Parathyroid adenoma (tissue), 2 donors: ENCODE measurements around the gene MSTO1.
"Not testable (repeated sequence)": the region's sequence is repeated elsewhere in the genome, so short reads cannot be mapped to it uniquely, and the experiment has no call there.

Experiments
- H2AFZ ChIP-seq: fragments of 300-600 bp; sonication (generic); one replicate; pipeline ENCODE4 v1.7.0; 2017; ENCODE audit warnings: antibody characterized with exemption, mild to moderate bottlenecking
- H3K27ac ChIP-seq: fragments of 300-600 bp; sonication (generic); one replicate; pipeline ENCODE4 v1.7.0; 2017
- H3K27me3 ChIP-seq: fragments of 300-600 bp; sonication (generic); one replicate; pipeline ENCODE4 v1.7.0; 2017; ENCODE audit warnings: low read length; ENCODE audit not compliant: control insufficient read depth, insufficient read depth
- H3K36me3 ChIP-seq: fragments of 300-600 bp; sonication (generic); one replicate; pipeline ENCODE4 v1.7.0; 2017; ENCODE audit warnings: low read length; ENCODE audit not compliant: control insufficient read depth, insufficient read depth
- H3K4me1 ChIP-seq: fragments of 300-600 bp; sonication (generic); one replicate; pipeline ENCODE4 v1.7.0; 2017; ENCODE audit warnings: control low read depth
- H3K4me2 ChIP-seq: fragments of 300-600 bp; sonication (generic); one replicate; pipeline ENCODE4 v1.7.0; 2017; ENCODE audit warnings: low read length
- H3K4me3 ChIP-seq: fragments of 300-600 bp; sonication (generic); one replicate; pipeline ENCODE4 v1.7.0; 2017; ENCODE audit warnings: low read depth, low read length
- H3K79me2 ChIP-seq: fragments of 300-600 bp; sonication (generic); one replicate; pipeline ENCODE4 v1.7.0; 2017; ENCODE audit warnings: control low read depth
- H3K9ac ChIP-seq: fragments of 300-600 bp; sonication (generic); one replicate; pipeline ENCODE4 v1.7.0; 2017; ENCODE audit warnings: mild to moderate bottlenecking
- H3K9me3 ChIP-seq: fragments of 300-600 bp; sonication (generic); one replicate; pipeline ENCODE4 v1.7.0; 2017; ENCODE audit warnings: low read length; ENCODE audit not compliant: control insufficient read depth
- TF ChIP-seq, protein P1 (sequence below): fragments of 300-600 bp; sonication (generic); IDR thresholded peaks from one replicate; pipeline ENCODE4 v1.7.0; 2017; ENCODE audit warnings: antibody characterized with exemption, mild to moderate bottlenecking
- donor health status: primary hyperparathyroidism.

Gene MSTO1

DNA sequence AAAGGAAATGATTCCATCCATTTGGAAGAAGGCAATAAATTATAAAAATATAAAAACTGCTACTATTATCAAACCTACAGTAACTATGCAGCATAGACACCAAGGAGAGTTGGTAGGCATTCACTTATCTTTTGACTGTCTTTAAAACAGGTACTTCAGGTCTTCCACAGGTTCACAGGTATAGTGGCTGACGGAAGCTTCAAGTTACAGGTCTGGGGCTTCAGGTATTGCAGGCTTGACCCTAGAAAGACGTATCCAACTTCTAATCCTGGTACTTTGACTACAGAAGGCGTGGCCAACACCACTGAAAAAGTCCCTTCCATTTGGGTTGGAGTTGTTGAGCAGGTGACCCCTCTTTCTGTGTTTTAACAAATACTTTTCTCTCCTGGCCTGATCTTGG is 42.9 kb downstream of the MSTO1 start:
- Histone ChIP-seq H3K4me2 (no peak overlapping the region), H3K4me1 (peaks cover 5% of the 10 kb centered on the region), H3K79me2 (no peaks in the 10 kb centered on the region), H3K27ac (no peak overlapping the region), H2AFZ (no peak overlapping the region), H3K27me3 (no peaks in the 10 kb centered on the region), H3K9ac (no peak overlapping the region), H3K36me3 (no peaks in the 10 kb centered on the region), H3K4me3 (no peak overlapping the region), H3K9me3 (no peaks in the 10 kb centered on the region)
- TF ChIP-seq, protein P1, sequence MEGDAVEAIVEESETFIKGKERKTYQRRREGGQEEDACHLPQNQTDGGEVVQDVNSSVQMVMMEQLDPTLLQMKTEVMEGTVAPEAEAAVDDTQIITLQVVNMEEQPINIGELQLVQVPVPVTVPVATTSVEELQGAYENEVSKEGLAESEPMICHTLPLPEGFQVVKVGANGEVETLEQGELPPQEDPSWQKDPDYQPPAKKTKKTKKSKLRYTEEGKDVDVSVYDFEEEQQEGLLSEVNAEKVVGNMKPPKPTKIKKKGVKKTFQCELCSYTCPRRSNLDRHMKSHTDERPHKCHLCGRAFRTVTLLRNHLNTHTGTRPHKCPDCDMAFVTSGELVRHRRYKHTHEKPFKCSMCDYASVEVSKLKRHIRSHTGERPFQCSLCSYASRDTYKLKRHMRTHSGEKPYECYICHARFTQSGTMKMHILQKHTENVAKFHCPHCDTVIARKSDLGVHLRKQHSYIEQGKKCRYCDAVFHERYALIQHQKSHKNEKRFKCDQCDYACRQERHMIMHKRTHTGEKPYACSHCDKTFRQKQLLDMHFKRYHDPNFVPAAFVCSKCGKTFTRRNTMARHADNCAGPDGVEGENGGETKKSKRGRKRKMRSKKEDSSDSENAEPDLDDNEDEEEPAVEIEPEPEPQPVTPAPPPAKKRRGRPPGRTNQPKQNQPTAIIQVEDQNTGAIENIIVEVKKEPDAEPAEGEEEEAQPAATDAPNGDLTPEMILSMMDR, result no peak

DNA sequence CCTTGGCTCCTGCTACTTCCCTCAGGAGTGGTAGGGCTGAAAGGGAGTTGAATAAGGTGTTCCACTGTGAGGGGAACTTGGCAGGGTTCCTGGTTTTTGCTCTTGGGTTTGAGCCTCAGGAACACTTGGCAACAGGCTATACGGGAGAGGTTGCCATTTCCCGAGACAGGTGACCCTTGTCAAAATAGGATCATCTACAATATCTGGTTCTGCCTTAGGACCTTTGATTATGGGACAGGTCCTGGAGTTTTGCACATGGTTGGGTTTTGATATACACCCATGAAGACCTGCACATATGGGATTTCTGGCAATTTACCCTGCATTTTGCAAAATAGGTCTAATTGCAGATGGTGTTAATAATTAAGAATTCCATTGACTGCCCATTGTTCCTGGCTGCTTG is 47.4 kb downstream of the MSTO1 start:
- Histone ChIP-seq H3K4me3 (no peak overlapping the region), H3K27me3 (no peaks in the 10 kb centered on the region), H2AFZ (no peak overlapping the region), H3K4me2 (no peak overlapping the region), H3K79me2 (no peaks in the 10 kb centered on the region), H3K4me1 (no peaks in the 10 kb centered on the region), H3K9ac (no peak overlapping the region), H3K27ac (no peak overlapping the region), H3K36me3 (no peaks in the 10 kb centered on the region), H3K9me3 (no peaks in the 10 kb centered on the region)
- TF ChIP-seq, protein P1, result no peak

DNA sequence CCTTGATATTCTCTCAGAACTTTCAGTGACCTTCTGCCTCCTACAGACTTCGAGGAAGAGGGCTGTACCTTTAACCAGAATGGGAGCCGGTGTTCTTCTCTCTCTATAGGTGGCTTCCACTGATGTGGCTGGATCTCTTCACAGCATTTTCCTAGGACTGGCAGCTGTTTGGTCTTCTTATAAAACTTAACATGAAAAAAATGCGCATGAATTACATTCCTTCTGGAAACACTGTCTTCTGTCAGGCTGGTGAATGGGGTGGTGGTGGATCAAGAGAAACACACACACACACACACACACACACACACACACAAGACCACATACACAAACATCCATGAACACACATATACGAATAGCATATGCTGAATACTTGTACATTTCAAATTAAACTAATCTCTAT is 51.2 kb downstream of the MSTO1 start:
- H3K4me1 ChIP-seq, H3K27me3 ChIP-seq, H2AFZ ChIP-seq, H3K36me3 ChIP-seq, H3K4me3 ChIP-seq, H3K9me3 ChIP-seq, H3K79me2 ChIP-seq, H3K27ac ChIP-seq, H3K9ac ChIP-seq, H3K4me2 ChIP-seq: not testable (repeated sequence)
